ENCODE data around the gene ASH1L. TPM values are rescaled to one million over a fixed set of nuclear protein-coding genes. Genes with fewer than 3 reads are reported as not detected.

The ASH1L gene
- total RNA-seq, 1 experiment from 2014 or later: 30.5 TPM

DNA sequence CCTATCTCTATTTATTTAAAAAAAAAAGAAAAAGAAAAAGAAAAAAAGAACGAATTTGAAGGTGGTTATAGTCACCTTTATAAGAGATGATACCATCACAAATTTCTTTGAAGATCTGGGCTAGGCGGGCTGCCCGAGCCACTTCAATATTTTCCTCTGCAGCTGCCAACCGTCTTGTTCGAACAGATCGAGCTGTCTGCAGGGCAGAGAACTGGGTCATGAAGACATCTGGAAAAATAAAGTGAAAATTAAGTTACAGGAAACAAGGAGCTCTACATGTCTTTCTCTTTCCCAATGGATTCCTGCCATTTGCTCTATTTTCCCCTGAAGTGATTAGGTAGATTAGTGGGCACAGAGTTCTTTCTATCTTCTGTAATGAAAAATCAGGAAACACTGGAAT is 210.0 kb downstream of the ASH1L start:
- H3K27ac ChIP-seq (ENCODE audit: low read depth, low read length): no peak overlapping the region
- H3K9me2 ChIP-seq (ENCODE audit: insufficient read depth): no peaks in the 10 kb centered on the region
- no TSS peak for BruUV-seq (replicated peaks)
- no peak for DNase-seq (ENCODE audit: low read depth, low spot score)
- no peak overlapping the region for H3K4me3 ChIP-seq (replicated peaks in 1 of 2; ENCODE audit: low read depth in 1 of 2, low read length in 2 of 2)
- POLR2A ChIA-PET: no interaction called here
- no peaks in the 10 kb centered on the region for H3K79me2 ChIP-seq (ENCODE audit: insufficient read depth, low read length)
- RAD21 ChIA-PET (ENCODE audit: low non-redundant PET in 1 of 2, low total read pairs in 2 of 2, uncharacterized antibody in 2 of 2, unreplicated experiment in 2 of 2): interaction anchor here in 1 of 2 experiments (0.6 kb wide), 1 partner anchor 192 kb away, joined by 5 read pairs; no protein-coding TSS in a partner anchor
- TF ChIP-seq EGR1 (IDR thresholded peaks at IDR 0.05; ENCODE audit: low read depth) (no peak), POLR2AphosphoS5 (IDR thresholded peaks at IDR 0.05; ENCODE audit: low read depth, low read length) (no peak), JUND (IDR thresholded peaks at IDR 0.05) (no peak)
- H3K4me2 ChIP-seq (ENCODE audit: low read length): no peak overlapping the region
- peaks cover 21 to 44% of the 10 kb centered on the region in 2 experiments for H3K36me3 ChIP-seq (ENCODE audit: control insufficient read depth in 1 of 2, insufficient read depth in 2 of 2, low read length in 2 of 2)
- H2AFZ ChIP-seq (ENCODE audit: low read depth, low read length, poor library complexity, severe bottlenecking): no peak overlapping the region
- H3K9me3 ChIP-seq (ENCODE audit: control insufficient read depth in 1 of 2, insufficient read depth in 1 of 2, low read depth in 1 of 2, low read length in 2 of 2): no peaks in the 10 kb centered on the region
- CTCF ChIA-PET: no interaction called here
- no peaks in the 10 kb centered on the region for H3K4me1 ChIP-seq (ENCODE audit: control insufficient read depth in 1 of 2, insufficient read depth in 2 of 2, low read length in 2 of 2)
- no peaks in the 10 kb centered on the region for H3K27me3 ChIP-seq (ENCODE audit: insufficient read depth, low read length)
- ATAC-seq: no peak
- no peaks in the 10 kb centered on the region for H4K20me1 ChIP-seq (ENCODE audit: insufficient read depth)
- intact Hi-C loops (cut with micrococcal nuclease): no loop called here
- no peak overlapping the region for H3K9ac ChIP-seq (ENCODE audit: low read length)

GRCh38 chr1:155342842-155343241 is 219.8 kb downstream of the ASH1L start:
- ATAC-seq (no peak), DNase-seq (ENCODE audit: low read depth, low spot score) (no peak)
- RAD21 ChIA-PET (ENCODE audit: low non-redundant PET in 1 of 2, low total read pairs in 2 of 2, uncharacterized antibody in 2 of 2, unreplicated experiment in 2 of 2): no interaction called here
- H3K4me3 ChIP-seq (replicated peaks in 1 of 2; ENCODE audit: low read depth in 1 of 2, low read length in 2 of 2): no peak overlapping the region
- CTCF ChIA-PET: no interaction called here
- intact Hi-C loops (cut with micrococcal nuclease): no loop called here
- H3K9ac ChIP-seq (ENCODE audit: low read length): no peak overlapping the region
- no peak overlapping the region for H2AFZ ChIP-seq (ENCODE audit: low read depth, low read length, poor library complexity, severe bottlenecking)
- no peaks in the 10 kb centered on the region for H3K79me2 ChIP-seq (ENCODE audit: insufficient read depth, low read length)
- H3K4me2 ChIP-seq (ENCODE audit: low read length): no peak overlapping the region
- H3K36me3 ChIP-seq (ENCODE audit: control insufficient read depth in 1 of 2, insufficient read depth in 2 of 2, low read length in 2 of 2): peaks cover 38 to 45% of the 10 kb centered on the region in 2 experiments; a peak in 3 of 4 replicates
- no peak overlapping the region for H3K27ac ChIP-seq (ENCODE audit: low read depth, low read length)
- H3K27me3 ChIP-seq (ENCODE audit: insufficient read depth, low read length): no peaks in the 10 kb centered on the region
- no peaks in the 10 kb centered on the region for H3K4me1 ChIP-seq (ENCODE audit: control insufficient read depth in 1 of 2, insufficient read depth in 2 of 2, low read length in 2 of 2)
- H3K9me2 ChIP-seq (ENCODE audit: insufficient read depth): no peaks in the 10 kb centered on the region
- POLR2A ChIA-PET: no interaction called here
- H4K20me1 ChIP-seq (ENCODE audit: insufficient read depth): no peaks in the 10 kb centered on the region
- no peak for TF ChIP-seq EZH2phosphoT487 (IDR thresholded peaks at IDR 0.05; ENCODE audit: borderline replicate concordance)
- no peak for TF ChIP-seq JUND (IDR thresholded peaks at IDR 0.05)
- TF ChIP-seq ELF1 (IDR thresholded peaks at IDR 0.05; ENCODE audit: borderline replicate concordance, low read depth): no peak
- no peak for TF ChIP-seq FOSL1 (IDR thresholded peaks at IDR 0.05; ENCODE audit: low read depth)
- TF ChIP-seq, protein P1, sequence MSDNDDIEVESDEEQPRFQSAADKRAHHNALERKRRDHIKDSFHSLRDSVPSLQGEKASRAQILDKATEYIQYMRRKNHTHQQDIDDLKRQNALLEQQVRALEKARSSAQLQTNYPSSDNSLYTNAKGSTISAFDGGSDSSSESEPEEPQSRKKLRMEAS (IDR thresholded peaks at IDR 0.05): no peak
- TF ChIP-seq, protein P2, sequence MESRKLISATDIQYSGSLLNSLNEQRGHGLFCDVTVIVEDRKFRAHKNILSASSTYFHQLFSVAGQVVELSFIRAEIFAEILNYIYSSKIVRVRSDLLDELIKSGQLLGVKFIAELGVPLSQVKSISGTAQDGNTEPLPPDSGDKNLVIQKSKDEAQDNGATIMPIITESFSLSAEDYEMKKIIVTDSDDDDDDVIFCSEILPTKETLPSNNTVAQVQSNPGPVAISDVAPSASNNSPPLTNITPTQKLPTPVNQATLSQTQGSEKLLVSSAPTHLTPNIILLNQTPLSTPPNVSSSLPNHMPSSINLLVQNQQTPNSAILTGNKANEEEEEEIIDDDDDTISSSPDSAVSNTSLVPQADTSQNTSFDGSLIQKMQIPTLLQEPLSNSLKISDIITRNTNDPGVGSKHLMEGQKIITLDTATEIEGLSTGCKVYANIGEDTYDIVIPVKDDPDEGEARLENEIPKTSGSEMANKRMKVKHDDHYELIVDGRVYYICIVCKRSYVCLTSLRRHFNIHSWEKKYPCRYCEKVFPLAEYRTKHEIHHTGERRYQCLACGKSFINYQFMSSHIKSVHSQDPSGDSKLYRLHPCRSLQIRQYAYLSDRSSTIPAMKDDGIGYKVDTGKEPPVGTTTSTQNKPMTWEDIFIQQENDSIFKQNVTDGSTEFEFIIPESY (IDR thresholded peaks at IDR 0.05; ENCODE audit: extremely low read depth, insufficient replicate concordance, low read length): no peak
- no peak for TF ChIP-seq TCF7L2 (IDR thresholded peaks at IDR 0.05; ENCODE audit: borderline replicate concordance, extremely low read depth, insufficient read depth, insufficient read length)
- no peak for TF ChIP-seq EGR1 (IDR thresholded peaks at IDR 0.05; ENCODE audit: low read depth)
- TF ChIP-seq SIN3A (IDR thresholded peaks at IDR 0.05; ENCODE audit: low read depth): no peak
- no peak for TF ChIP-seq YY1 (IDR thresholded peaks at IDR 0.05; ENCODE audit: extremely low read depth, insufficient replicate concordance, low read depth, low read length)
- TF ChIP-seq CEBPB (IDR thresholded peaks at IDR 0.05; ENCODE audit: low read depth): no peak
- no peak for TF ChIP-seq ZNF274 (IDR thresholded peaks at IDR 0.05; ENCODE audit: low read depth, low read length)
- TF ChIP-seq EZH2 (IDR thresholded peaks at IDR 0.05): no peak
- no peak for TF ChIP-seq SP1 (IDR thresholded peaks at IDR 0.05; ENCODE audit: low read depth)
- no peak for TF ChIP-seq SRF (IDR thresholded peaks at IDR 0.05; ENCODE audit: low read depth)
- no peaks in the 10 kb centered on the region for H3K9me3 ChIP-seq (ENCODE audit: control insufficient read depth in 1 of 2, insufficient read depth in 1 of 2, low read depth in 1 of 2, low read length in 2 of 2)
- no TSS peak for BruUV-seq (replicated peaks)

Measured in HCT116 (cell line).